WERI-Rb-1 (cell line): Measurements from ENCODE around the gene LIMK1.

ENCODE experiments used
- DNase-seq: peaks from one replicate; pipeline ENCODE4 v3.0.0-alpha.2; 2020
- H3K27ac ChIP-seq: fragments of 250-450 bp; sonication (Bioruptor Pico); 2 replicates; pipeline ENCODE4 v1.5.1; 2020; ENCODE audit warnings: mild to moderate bottlenecking, moderate library complexity
- H3K27me3 ChIP-seq: fragments of 250-450 bp; sonication (Bioruptor Pico); 2 replicates; pipeline ENCODE4 v1.5.1; 2021; ENCODE audit warnings: mild to moderate bottlenecking, low read depth, moderate library complexity; ENCODE audit not compliant: insufficient read depth, severe bottlenecking
- H3K36me3 ChIP-seq: fragments of 250-450 bp; sonication (Bioruptor Pico); 2 replicates; pipeline ENCODE4 v1.5.1; 2020; ENCODE audit warnings: mild to moderate bottlenecking, moderate library complexity
- H3K4me3 ChIP-seq: 2 replicates; pipeline ENCODE4 v1.5.1; 2011; ENCODE audit warnings: low read depth, mild to moderate bottlenecking, control low read depth, low read length
- H3K9me3 ChIP-seq: fragments of 250-450 bp; sonication (Bioruptor Pico); 2 replicates; pipeline ENCODE4 v1.5.1; 2021; ENCODE audit warnings: mild to moderate bottlenecking, moderate library complexity; ENCODE audit not compliant: severe bottlenecking
- CTCF ChIP-seq: IDR thresholded peaks from 2 replicates; pipeline ENCODE4 v1.5.1; 2011; ENCODE audit warnings: low read depth, mild to moderate bottlenecking, control low read depth, inconsistent platforms, low read length

The LIMK1 gene

DNA sequence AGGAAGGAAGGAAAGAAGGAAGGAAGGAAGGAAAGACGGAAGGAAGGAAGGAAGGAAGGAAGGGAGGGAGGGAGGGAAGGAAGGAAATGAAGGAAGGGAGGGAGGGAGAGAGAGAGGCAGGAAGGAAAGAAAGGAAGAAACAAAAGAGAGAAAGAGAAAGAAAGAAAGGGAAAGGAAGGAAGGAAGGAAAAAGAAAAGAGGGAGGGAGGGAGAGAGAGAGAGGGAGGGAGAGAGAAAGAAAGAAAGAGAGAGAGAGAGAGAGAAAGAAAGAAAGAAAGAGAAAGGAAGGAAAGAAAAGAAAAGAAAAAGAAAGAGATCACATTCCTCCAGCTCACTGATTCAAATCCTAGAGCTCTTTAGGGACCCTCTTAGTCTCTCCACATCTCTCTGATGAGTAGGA lies 31.0 kb upstream of the LIMK1 start:
- TF ChIP-seq CTCF: no peak
- DNase-seq: no peak
- no peak overlapping the region for H3K27ac ChIP-seq
- no peaks in the 10 kb centered on the region for H3K27me3 ChIP-seq
- no peaks in the 10 kb centered on the region for H3K9me3 ChIP-seq
- H3K4me3 ChIP-seq: no peak overlapping the region
- H3K36me3 ChIP-seq: no peaks in the 10 kb centered on the region

- DNase-seq: no peak
- H3K36me3 ChIP-seq: no peaks in the 10 kb centered on the region
- H3K9me3 ChIP-seq: no peaks in the 10 kb centered on the region
- no peaks in the 10 kb centered on the region for H3K27me3 ChIP-seq
- TF ChIP-seq CTCF: no peak
- H3K4me3 ChIP-seq: no peak overlapping the region
- H3K27ac ChIP-seq: no peak overlapping the region
These were observed 29.9 kb upstream of the LIMK1 start for GRCh38 chr7:74053589-74054186.

DNA sequence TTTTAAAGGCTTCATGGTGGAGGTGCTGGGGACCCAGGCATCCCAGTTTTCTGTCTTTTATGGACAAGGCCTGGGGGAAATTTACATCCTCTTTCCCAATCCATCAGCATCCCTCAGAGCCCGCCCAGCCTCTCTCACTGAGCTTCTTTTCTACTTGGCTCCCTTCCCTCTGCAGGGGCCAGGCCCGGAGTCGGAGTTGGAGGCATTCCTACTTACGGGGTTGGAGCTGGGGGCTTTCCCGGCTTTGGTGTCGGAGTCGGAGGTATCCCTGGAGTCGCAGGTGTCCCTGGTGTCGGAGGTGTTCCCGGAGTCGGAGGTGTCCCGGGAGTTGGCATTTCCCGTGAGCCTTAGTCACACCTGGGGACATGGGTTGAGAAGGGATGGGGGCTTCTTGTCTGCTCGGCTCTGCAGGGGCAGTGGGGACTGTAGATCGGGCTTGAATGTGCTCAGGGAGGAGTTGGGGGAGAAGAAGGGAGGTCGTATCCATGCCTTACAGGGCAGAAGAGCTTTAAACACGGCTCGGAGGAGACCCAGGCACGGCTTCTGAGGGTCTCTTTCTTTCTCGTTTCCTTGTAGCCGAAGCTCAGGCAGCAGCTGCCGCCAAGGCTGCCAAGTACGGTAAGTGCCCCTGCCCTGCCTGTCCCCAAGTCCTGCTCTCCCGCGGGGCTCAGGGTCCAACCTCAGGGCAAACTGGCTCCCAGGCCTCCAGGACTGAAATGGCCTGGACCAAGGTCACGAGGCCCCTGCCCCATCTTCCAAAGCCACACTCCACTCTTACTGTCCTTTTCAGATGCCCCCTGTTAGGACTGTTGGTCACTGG lies 27.3 kb upstream of the LIMK1 start:
- TF ChIP-seq CTCF: no peak
- no peaks in the 10 kb centered on the region for H3K27me3 ChIP-seq
- no peaks in the 10 kb centered on the region for H3K9me3 ChIP-seq

GRCh38 chr7:74057216-74057925 lies 26.2 kb upstream of the LIMK1 start:
- DNase-seq: no peak
- TF ChIP-seq CTCF: no peak

More for the DNA sequence above, 27.3 kb upstream of the LIMK1 start:
- Histone ChIP-seq H3K4me3 (no peak overlapping the region), H3K36me3 (no peaks in the 10 kb centered on the region), H3K27ac (no peak overlapping the region)
- DNase-seq: no peak

GRCh38 chr7:74057987-74058386 lies 25.6 kb upstream of the LIMK1 start:
- Histone ChIP-seq H3K9me3 (no peaks in the 10 kb centered on the region), H3K36me3 (no peaks in the 10 kb centered on the region), H3K27me3 (no peaks in the 10 kb centered on the region), H3K4me3 (no peak overlapping the region), H3K27ac (no peak overlapping the region)
- TF ChIP-seq CTCF: no peak
- DNase-seq: no peak

More at GRCh38 chr7:74057216-74057925, 26.2 kb upstream of the LIMK1 start:
- Histone ChIP-seq H3K9me3 (no peaks in the 10 kb centered on the region), H3K27me3 (no peaks in the 10 kb centered on the region), H3K4me3 (no peak overlapping the region), H3K36me3 (no peaks in the 10 kb centered on the region), H3K27ac (no peak overlapping the region)
